Breast epithelium (tissue), 4 donors: ENCODE data around the gene EFCAB5. TPM values are rescaled to one million over a fixed set of nuclear protein-coding genes. Genes with fewer than 3 reads are reported as not detected.

Experiments
- DNase-seq, 2 donors: peaks; one replicate each; pipeline ENCODE4 v3.0.0-alpha.2; 2019; ENCODE audit warnings: low spot score in 2 of 2
- H3K27ac ChIP-seq, 2 donors: fragments of 200-600 bp; sonication (generic) in 1 of 2; one replicate each; pipeline ENCODE4 v1.5.1; 2016 to 2019; ENCODE audit warnings: mild to moderate bottlenecking in 1 of 2
- H3K27me3 ChIP-seq, 2 donors: fragments of 200-600 bp; sonication (generic) in 1 of 2; one replicate each; pipeline versions ENCODE4 v1.5.1 to v1.6.0; 2017 to 2019; ENCODE audit warnings: control low read depth in 1 of 2, mild to moderate bottlenecking in 1 of 2
- H3K36me3 ChIP-seq: fragments of 200-600 bp; one replicate; pipeline ENCODE4 v1.5.1; 2019
- H3K4me1 ChIP-seq, 2 donors: fragments of 200-600 bp; sonication (generic); one replicate each; pipeline ENCODE4 v1.5.1; 2016 to 2019; ENCODE audit warnings: control low read depth in 1 of 2
- H3K4me3 ChIP-seq, 3 donors: fragments of 200-600 bp; sonication (generic); 1 replicate in 2 of 3; 2 replicates in 1 of 3; pipeline ENCODE4 v1.5.1; 2016 to 2019; ENCODE audit warnings: mild to moderate bottlenecking in 3 of 3, moderate library complexity in 2 of 3
- H3K9me3 ChIP-seq, 2 donors: fragments of 200-600 bp; sonication (generic) in 1 of 2; one replicate each; pipeline ENCODE4 v1.5.1; 2016 to 2019; ENCODE audit warnings: control low read depth in 1 of 2
- CTCF ChIP-seq, 3 donors: fragments of 450-650 bp; IDR thresholded peaks; one replicate each; pipeline ENCODE4 v1.5.1; 2016 to 2017; ENCODE audit warnings: antibody characterized with exemption in 3 of 3, mild to moderate bottlenecking in 3 of 3, moderate library complexity in 3 of 3
- POLR2A ChIP-seq: fragments of 450-650 bp; IDR thresholded peaks from one replicate; pipeline ENCODE4 v1.6.1; 2016; ENCODE audit warnings: antibody characterized with exemption, mild to moderate bottlenecking, moderate library complexity
- POLR2AphosphoS5 ChIP-seq, 3 donors: sonication (generic); formaldehyde crosslinking; IDR thresholded peaks; one replicate each; pipeline ENCODE4 v1.6.1; 2017; ENCODE audit warnings: antibody characterized with exemption in 3 of 3
- intact Hi-C: fragments of 100-400 bp; cut with DNase I; formaldehyde crosslinking; loops from one replicate; pipeline ENCODE4 v1.15.1; 2023; ENCODE audit warnings: low total_unique reads
- total RNA-seq, 3 donors: library from RNA; depleted of rRNA; stranded (reverse); fragments of >200 nt; gene quantifications; one replicate each; pipeline ENCODE4 v1.1.0, GENCODE V29; 2016

EFCAB5 gene
- total RNA-seq, 3 donors from 2014 or later = 0.29 to 0.80 TPM; not detected in 1

GRCh38 chr17:30104575-30105339, 163.3 kb downstream of the EFCAB5 start:
- peak overlapping the region; percentile 19 to 85 for H3K27ac ChIP-seq
- no peaks in the 10 kb centered on the region for H3K9me3 ChIP-seq
- H3K27me3 ChIP-seq = no peaks in the 10 kb centered on the region
- intact Hi-C loops = no loop called here
- H3K4me1 ChIP-seq = no peaks in the 10 kb centered on the region
- DNase-seq = peak; percentile 58 to 64
- H3K4me3 ChIP-seq = peak overlapping the region; percentile 23 to 54 (median 42)
- TF ChIP-seq CTCF (IDR thresholded peaks at IDR 0.05) = peak in 2 of 3 donors; percentile 64 to 74
- peak in 2 of 3 donors; percentile 54 to 82 for TF ChIP-seq POLR2AphosphoS5 (IDR thresholded peaks at IDR 0.05)
- TF ChIP-seq POLR2A = no peak
- no peaks in the 10 kb centered on the region for H3K36me3 ChIP-seq

- Histone ChIP-seq H3K4me1 (peaks cover 0 to 1% of the 10 kb centered on the region in 2 donors), H3K4me3 (no peak overlapping the region), H3K9me3 (no peaks in the 10 kb centered on the region), H3K36me3 (no peaks in the 10 kb centered on the region), H3K27ac (no peak overlapping the region), H3K27me3 (no peaks in the 10 kb centered on the region)
- no peak for DNase-seq
- TF ChIP-seq POLR2AphosphoS5 (IDR thresholded peaks at IDR 0.05) (no peak), POLR2A (no peak), CTCF (IDR thresholded peaks at IDR 0.05) (no peak)
- intact Hi-C loops = no loop called here
Observed at GRCh38 chr17:30112794-30113193, 171.4 kb downstream of the EFCAB5 start.

DNA sequence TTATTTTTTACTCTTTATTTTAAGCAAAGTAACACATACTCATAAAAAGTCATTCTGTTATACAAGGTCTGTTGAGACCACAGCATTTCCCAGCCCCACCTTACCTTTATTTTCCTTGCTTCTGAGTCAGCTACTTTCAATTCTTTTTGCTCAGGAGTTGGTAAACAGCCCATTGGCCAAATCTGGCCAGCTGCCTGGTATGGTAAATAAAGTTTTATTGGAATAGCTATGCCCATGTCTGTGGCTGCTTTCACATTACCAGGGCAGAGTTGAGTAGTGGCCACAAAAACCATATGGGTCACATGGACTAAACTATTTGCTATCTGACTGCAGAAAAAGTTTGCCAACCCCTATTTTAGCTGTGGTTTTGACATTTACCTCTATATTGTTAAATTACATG, 171.8 kb downstream of the EFCAB5 start:
- TF ChIP-seq POLR2A (no peak), POLR2AphosphoS5 (IDR thresholded peaks at IDR 0.05) (no peak), CTCF (IDR thresholded peaks at IDR 0.05) (no peak)
- no peak overlapping the region for H3K4me3 ChIP-seq
- DNase-seq = no peak
- intact Hi-C loops = no loop called here
- no peaks in the 10 kb centered on the region for H3K36me3 ChIP-seq
- peaks cover 0 to 6% of the 10 kb centered on the region in 2 donors for H3K4me1 ChIP-seq
- H3K9me3 ChIP-seq = no peaks in the 10 kb centered on the region
- no peaks in the 10 kb centered on the region for H3K27me3 ChIP-seq
- H3K27ac ChIP-seq = no peak overlapping the region

- peak overlapping the region; percentile 98 to 99 for H3K27ac ChIP-seq
- peak overlapping the region; percentile 72 to 87 (median 73) for H3K4me3 ChIP-seq
- peaks cover 0 to 6% of the 10 kb centered on the region in 2 donors for H3K4me1 ChIP-seq
- H3K9me3 ChIP-seq = no peaks in the 10 kb centered on the region
- no peaks in the 10 kb centered on the region for H3K27me3 ChIP-seq
- DNase-seq = no peak
- intact Hi-C loops = no loop called here
- no peaks in the 10 kb centered on the region for H3K36me3 ChIP-seq
- TF ChIP-seq POLR2A (no peak), POLR2AphosphoS5 (IDR thresholded peaks at IDR 0.05) (no peak), CTCF (IDR thresholded peaks at IDR 0.05) (no peak)
Observed at GRCh38 chr17:30116345-30116660, 174.9 kb downstream of the EFCAB5 start.

DNA sequence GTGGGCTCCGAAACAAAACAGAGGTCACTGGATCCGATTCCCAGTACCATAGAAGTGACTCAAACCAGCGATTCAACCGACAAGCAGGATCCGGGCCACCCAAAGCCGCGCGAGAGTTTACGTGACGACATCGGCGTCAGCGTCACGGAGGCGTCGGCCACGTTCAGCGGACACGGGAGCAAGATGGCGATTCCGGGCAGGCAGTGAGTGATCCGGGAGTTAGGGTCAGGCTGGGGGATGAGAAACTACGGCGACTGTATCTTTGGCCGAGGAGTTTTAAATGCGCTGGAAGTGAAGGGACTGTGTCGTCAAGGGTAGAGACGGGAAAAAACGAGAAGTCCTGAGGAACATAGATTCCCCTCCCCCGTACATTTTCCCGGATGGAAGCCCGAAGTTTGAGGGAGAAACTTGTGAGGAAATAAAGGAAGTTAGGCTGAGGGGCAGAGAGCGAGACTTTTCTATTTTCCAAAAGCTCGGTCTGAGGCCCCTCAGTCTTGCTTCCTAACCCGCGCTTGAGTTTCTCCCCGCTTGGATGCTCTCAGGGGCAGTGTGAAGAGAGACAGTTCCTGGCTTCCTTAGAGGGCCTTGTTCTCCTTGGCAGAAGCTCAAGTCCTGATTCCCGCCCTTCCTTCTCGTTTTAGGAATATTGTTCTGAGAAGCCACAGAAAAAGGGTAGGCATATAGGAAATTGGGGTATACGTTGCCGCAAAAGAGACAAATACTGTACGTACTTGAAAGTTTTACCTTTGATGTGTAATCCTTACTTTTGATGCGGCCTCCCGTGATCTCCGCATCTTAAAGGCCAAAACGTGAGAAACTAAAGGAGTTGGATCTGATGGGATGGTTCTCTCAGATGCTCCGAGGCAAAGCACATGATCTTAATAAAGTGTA, 175.5 kb downstream of the EFCAB5 start, which contains the start of gene NSRP1:
Gene NSRP1 (plus strand): TSS at position 156 of the 891 bp plus-strand sequence. CDS start 28 bp downstream, at position 184.
- intact Hi-C loops = no loop called here
- peak within 1 kb of the TSS; percentile 72 to 87 (median 73) for H3K4me3 ChIP-seq
- no peaks in the 10 kb centered on the region for H3K36me3 ChIP-seq
- no peaks in the 10 kb centered on the region for H3K27me3 ChIP-seq
- peaks cover 0 to 6% of the 10 kb centered on the region in 2 donors for H3K4me1 ChIP-seq
- DNase-seq = peak; percentile 93 to 96
- H3K27ac ChIP-seq = peak within 1 kb of the TSS; percentile 98 to 99
- TF ChIP-seq POLR2A (peak; percentile 98), CTCF (IDR thresholded peaks at IDR 0.05) (no peak), POLR2AphosphoS5 (IDR thresholded peaks at IDR 0.05) (peak; percentile 96 to 100 (median 97))
- H3K9me3 ChIP-seq = no peaks in the 10 kb centered on the region
